Neural progenitor cell (in vitro differentiated cells): Measurements from ENCODE around the gene OTOS.

Experiments
- CTCF ChIP-seq: fragments of 200-600 bp; sonication (generic); IDR thresholded peaks from 2 replicates; pipeline ENCODE4 v1.5.1; 2017; ENCODE audit warnings: antibody characterized with exemption, mild to moderate bottlenecking
- EZH2 ChIP-seq: fragments of 200-600 bp; sonication (generic); IDR thresholded peaks from 2 replicates; pipeline ENCODE4 v1.6.1; 2017; ENCODE audit warnings: antibody characterized with exemption, mild to moderate bottlenecking, moderate library complexity

GRCh38 chr2:240145461-240145860 is 5.0 kb upstream of the OTOS start:
- TF ChIP-seq CTCF (no peak), EZH2 (no peak)
